ENCODE results near the gene C5orf46. TPM values are rescaled to one million over a fixed set of nuclear protein-coding genes. Genes with fewer than 3 reads are reported as not detected.

Gene C5orf46
- total and polyA plus RNA-seq, 10 donors: not detected

GRCh38 chr5:147918101-147918685 lies 11.9 kb upstream of the C5orf46 start:
- intact Hi-C loops (cut with DNase I; ENCODE audit: low total_unique reads): no loop called here
- no peaks in the 10 kb centered on the region for H3K4me1 ChIP-seq
- H3K27ac ChIP-seq: no peak overlapping the region
- no peak overlapping the region for H3K4me3 ChIP-seq
- 25 to 51% (median 39%) methylated on average over 2 of the region's 2 CpGs for WGBS, 5 donors
- no peaks in the 10 kb centered on the region for H3K27me3 ChIP-seq (replicated peaks in 1 of 7)
- H3K9me3 ChIP-seq: no peaks in the 10 kb centered on the region
- H3K36me3 ChIP-seq: no peaks in the 10 kb centered on the region
- TF ChIP-seq POLR2AphosphoS5 (IDR thresholded peaks at IDR 0.05) (no peak), POLR2A (IDR thresholded peaks at IDR 0.05) (no peak)
- no peak for DNase-seq

DNA sequence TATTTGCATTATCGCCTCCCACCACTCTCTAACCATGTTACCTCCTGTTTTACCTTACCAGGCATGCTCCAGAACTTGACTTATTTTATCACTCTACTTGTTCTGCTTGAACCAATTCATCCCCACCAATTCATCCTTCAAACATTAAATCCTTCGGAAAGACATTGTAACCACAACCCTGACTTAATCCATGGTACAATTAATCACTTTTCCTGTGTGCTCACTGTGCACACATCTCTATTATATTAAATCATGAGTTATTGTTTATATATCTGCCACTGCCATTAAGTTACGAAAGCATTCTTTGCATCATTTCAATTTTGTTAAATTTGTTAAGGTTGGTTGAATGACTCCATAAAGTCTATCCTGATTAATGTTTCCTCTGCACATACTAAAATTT lies 7.4 kb upstream of the C5orf46 start:
- no peaks in the 10 kb centered on the region for H3K36me3 ChIP-seq
- no peak for TF ChIP-seq POLR2AphosphoS5 (IDR thresholded peaks at IDR 0.05)
- TF ChIP-seq, protein P1, sequence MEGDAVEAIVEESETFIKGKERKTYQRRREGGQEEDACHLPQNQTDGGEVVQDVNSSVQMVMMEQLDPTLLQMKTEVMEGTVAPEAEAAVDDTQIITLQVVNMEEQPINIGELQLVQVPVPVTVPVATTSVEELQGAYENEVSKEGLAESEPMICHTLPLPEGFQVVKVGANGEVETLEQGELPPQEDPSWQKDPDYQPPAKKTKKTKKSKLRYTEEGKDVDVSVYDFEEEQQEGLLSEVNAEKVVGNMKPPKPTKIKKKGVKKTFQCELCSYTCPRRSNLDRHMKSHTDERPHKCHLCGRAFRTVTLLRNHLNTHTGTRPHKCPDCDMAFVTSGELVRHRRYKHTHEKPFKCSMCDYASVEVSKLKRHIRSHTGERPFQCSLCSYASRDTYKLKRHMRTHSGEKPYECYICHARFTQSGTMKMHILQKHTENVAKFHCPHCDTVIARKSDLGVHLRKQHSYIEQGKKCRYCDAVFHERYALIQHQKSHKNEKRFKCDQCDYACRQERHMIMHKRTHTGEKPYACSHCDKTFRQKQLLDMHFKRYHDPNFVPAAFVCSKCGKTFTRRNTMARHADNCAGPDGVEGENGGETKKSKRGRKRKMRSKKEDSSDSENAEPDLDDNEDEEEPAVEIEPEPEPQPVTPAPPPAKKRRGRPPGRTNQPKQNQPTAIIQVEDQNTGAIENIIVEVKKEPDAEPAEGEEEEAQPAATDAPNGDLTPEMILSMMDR (IDR thresholded peaks at IDR 0.05 in 8 of 11, conservative IDR thresholded peaks at IDR 0.05 in 3 of 11): no peak
- no peak for TF ChIP-seq POLR2A (IDR thresholded peaks at IDR 0.05)
- H3K9me3 ChIP-seq: no peaks in the 10 kb centered on the region
- no peak overlapping the region for H3K4me3 ChIP-seq
- H3K4me1 ChIP-seq: no peaks in the 10 kb centered on the region
- intact Hi-C loops (cut with DNase I; ENCODE audit: low total_unique reads): no loop called here
- WGBS, 5 donors: 79 to 92% (median 88%) methylated on average over 3 of the region's 3 CpGs
- no peak overlapping the region for H3K27ac ChIP-seq
- DNase-seq: no peak
- H3K27me3 ChIP-seq (replicated peaks in 1 of 7): no peaks in the 10 kb centered on the region

GRCh38 chr5:147912011-147912410 lies 5.7 kb upstream of the C5orf46 start:
- H3K4me3 ChIP-seq: no peak overlapping the region
- H3K27ac ChIP-seq: no peak overlapping the region
- no peak for DNase-seq
- whole genome bisulfite sequencing, 5 donors: 10 to 22% (median 18%) methylated on average over 1 of the region's 1 CpG
- no peak for TF ChIP-seq POLR2AphosphoS5 (IDR thresholded peaks at IDR 0.05)
- TF ChIP-seq POLR2A (IDR thresholded peaks at IDR 0.05): no peak
- TF ChIP-seq, protein P1 (IDR thresholded peaks at IDR 0.05 in 8 of 11, conservative IDR thresholded peaks at IDR 0.05 in 3 of 11): no peak
- intact Hi-C loops (cut with DNase I; ENCODE audit: low total_unique reads): no loop called here
- no peaks in the 10 kb centered on the region for H3K36me3 ChIP-seq
- H3K27me3 ChIP-seq (replicated peaks in 1 of 7): no peaks in the 10 kb centered on the region
- H3K9me3 ChIP-seq: no peaks in the 10 kb centered on the region
- no peaks in the 10 kb centered on the region for H3K4me1 ChIP-seq

GRCh38 chr5:147911427-147911826 lies 5.1 kb upstream of the C5orf46 start:
- Histone ChIP-seq H3K9me3 (no peaks in the 10 kb centered on the region), H3K27me3 (replicated peaks in 1 of 7) (no peaks in the 10 kb centered on the region), H3K4me3 (no peak overlapping the region), H3K36me3 (no peaks in the 10 kb centered on the region), H3K4me1 (no peaks in the 10 kb centered on the region), H3K27ac (no peak overlapping the region)
- TF ChIP-seq POLR2A (IDR thresholded peaks at IDR 0.05) (no peak), POLR2AphosphoS5 (IDR thresholded peaks at IDR 0.05) (no peak)
- TF ChIP-seq, protein P1 (IDR thresholded peaks at IDR 0.05 in 8 of 11, conservative IDR thresholded peaks at IDR 0.05 in 3 of 11): no peak
- intact Hi-C loops (cut with DNase I; ENCODE audit: low total_unique reads): no loop called here
- no peak for DNase-seq
- 69 to 80% (median 73%) methylated on average over 6 of the region's 6 CpGs for WGBS, 5 donors

- no peak overlapping the region for H3K4me3 ChIP-seq
- H3K36me3 ChIP-seq: no peaks in the 10 kb centered on the region
- WGBS, 5 donors: 75 to 88% (median 83%) methylated on average over 4 of the region's 4 CpGs
- TF ChIP-seq POLR2A (IDR thresholded peaks at IDR 0.05) (no peak), POLR2AphosphoS5 (IDR thresholded peaks at IDR 0.05) (no peak)
- TF ChIP-seq, protein P1 (IDR thresholded peaks at IDR 0.05 in 8 of 11, conservative IDR thresholded peaks at IDR 0.05 in 3 of 11): no peak
- no peaks in the 10 kb centered on the region for H3K4me1 ChIP-seq
- no peaks in the 10 kb centered on the region for H3K9me3 ChIP-seq
- DNase-seq: no peak
- H3K27me3 ChIP-seq (replicated peaks in 1 of 7): no peaks in the 10 kb centered on the region
- intact Hi-C loops (cut with DNase I; ENCODE audit: low total_unique reads): no loop called here
- no peak overlapping the region for H3K27ac ChIP-seq
Measured at GRCh38 chr5:147904110-147904509, 2.2 kb downstream of the C5orf46 start.

Data from spleen (tissue), 11 donors.